ENCODE results near the gene VWCE. TPM values are rescaled to one million over a fixed set of nuclear protein-coding genes. Genes with fewer than 3 reads are reported as not detected.

Gene VWCE
- total RNA-seq, 1 donor from 2014 or later = 10.9 TPM

- Mint-ChIP-seq H3K36me3 (ENCODE audit: low read depth) (peaks cover 13% of the 10 kb centered on the region), H3K27ac (no peak overlapping the region), H3K9me3 (no peaks in the 10 kb centered on the region), H3K4me1 (ENCODE audit: low read depth) (peaks cover 10% of the 10 kb centered on the region), H3K4me3 (peak overlapping the region; percentile 48), H3K27me3 (ENCODE audit: insufficient read depth) (peaks cover 16% of the 10 kb centered on the region)
- intact Hi-C loops (cut with micrococcal nuclease) = no loop called here
- no peak for DNase-seq (ENCODE audit: low spot score)
Observed at GRCh38 chr11:61292356-61292755, 2.8 kb downstream of the VWCE start.

GRCh38 chr11:61290905-61291690, 4.0 kb downstream of the VWCE start:
- intact Hi-C loops (cut with micrococcal nuclease) = no loop called here
- no peaks in the 10 kb centered on the region for H3K9me3 Mint-ChIP-seq
- peaks cover 14% of the 10 kb centered on the region for H3K27me3 Mint-ChIP-seq (ENCODE audit: insufficient read depth)
- H3K4me1 Mint-ChIP-seq (ENCODE audit: low read depth) = peaks cover 4% of the 10 kb centered on the region
- no peak for DNase-seq (ENCODE audit: low spot score)
- H3K4me3 Mint-ChIP-seq = no peak overlapping the region
- peaks cover 7% of the 10 kb centered on the region for H3K36me3 Mint-ChIP-seq (ENCODE audit: low read depth)
- no peak overlapping the region for H3K27ac Mint-ChIP-seq

- Mint-ChIP-seq H3K27ac (no peak overlapping the region), H3K4me1 (ENCODE audit: low read depth) (no peaks in the 10 kb centered on the region), H3K4me3 (no peak overlapping the region), H3K36me3 (ENCODE audit: low read depth) (no peaks in the 10 kb centered on the region), H3K9me3 (no peaks in the 10 kb centered on the region), H3K27me3 (ENCODE audit: insufficient read depth) (peaks cover 3% of the 10 kb centered on the region)
- intact Hi-C loops (cut with micrococcal nuclease) = no loop called here
- DNase-seq (ENCODE audit: low spot score) = no peak
Observed at GRCh38 chr11:61287338-61287977, 7.7 kb downstream of the VWCE start.

- DNase-seq (ENCODE audit: low spot score) = no peak
- no peak overlapping the region for H3K27ac Mint-ChIP-seq
- no peak overlapping the region for H3K4me3 Mint-ChIP-seq
- H3K36me3 Mint-ChIP-seq (ENCODE audit: low read depth) = no peaks in the 10 kb centered on the region
- no peaks in the 10 kb centered on the region for H3K9me3 Mint-ChIP-seq
- peaks cover 1% of the 10 kb centered on the region for H3K27me3 Mint-ChIP-seq (ENCODE audit: insufficient read depth)
- intact Hi-C loops (cut with micrococcal nuclease) = no loop called here
- H3K4me1 Mint-ChIP-seq (ENCODE audit: low read depth) = no peaks in the 10 kb centered on the region
Observed at GRCh38 chr11:61283613-61284012, 11.5 kb downstream of the VWCE start.

GRCh38 chr11:61281581-61282250, 13.4 kb downstream of the VWCE start:
- H3K4me3 Mint-ChIP-seq = no peak overlapping the region
- no peak for DNase-seq (ENCODE audit: low spot score)

GRCh38 chr11:61280883-61281580, 14.1 kb downstream of the VWCE start:
- intact Hi-C loops (cut with micrococcal nuclease) = no loop called here
- H3K27me3 Mint-ChIP-seq (ENCODE audit: insufficient read depth) = peaks cover 1% of the 10 kb centered on the region

More at GRCh38 chr11:61281581-61282250, 13.4 kb downstream of the VWCE start:
- intact Hi-C loops (cut with micrococcal nuclease) = no loop called here
- Mint-ChIP-seq H3K27ac (no peak overlapping the region), H3K27me3 (ENCODE audit: insufficient read depth) (peaks cover 1% of the 10 kb centered on the region), H3K36me3 (ENCODE audit: low read depth) (no peaks in the 10 kb centered on the region), H3K9me3 (no peaks in the 10 kb centered on the region), H3K4me1 (ENCODE audit: low read depth) (peaks cover 4% of the 10 kb centered on the region)

GRCh38 chr11:61279934-61280659, 15.0 kb downstream of the VWCE start:
- H3K4me1 Mint-ChIP-seq (ENCODE audit: low read depth) = peaks cover 4% of the 10 kb centered on the region
- DNase-seq (ENCODE audit: low spot score) = no peak
- no peak overlapping the region for H3K4me3 Mint-ChIP-seq
- intact Hi-C loops (cut with micrococcal nuclease) = no loop called here
- peaks cover 1% of the 10 kb centered on the region for H3K27me3 Mint-ChIP-seq (ENCODE audit: insufficient read depth)
- H3K36me3 Mint-ChIP-seq (ENCODE audit: low read depth) = no peaks in the 10 kb centered on the region
- no peaks in the 10 kb centered on the region for H3K9me3 Mint-ChIP-seq
- no peak overlapping the region for H3K27ac Mint-ChIP-seq

More at GRCh38 chr11:61280883-61281580, 14.1 kb downstream of the VWCE start:
- Mint-ChIP-seq H3K4me3 (no peak overlapping the region), H3K36me3 (ENCODE audit: low read depth) (no peaks in the 10 kb centered on the region), H3K27ac (no peak overlapping the region), H3K4me1 (ENCODE audit: low read depth) (peaks cover 4% of the 10 kb centered on the region), H3K9me3 (no peaks in the 10 kb centered on the region)
- no peak for DNase-seq (ENCODE audit: low spot score)

- intact Hi-C loops (cut with micrococcal nuclease) = no loop called here
- H3K36me3 Mint-ChIP-seq (ENCODE audit: low read depth) = no peaks in the 10 kb centered on the region
- no peak for DNase-seq (ENCODE audit: low spot score)
- H3K27ac Mint-ChIP-seq = no peak overlapping the region
- no peak overlapping the region for H3K4me3 Mint-ChIP-seq
- peaks cover 4% of the 10 kb centered on the region for H3K4me1 Mint-ChIP-seq (ENCODE audit: low read depth)
- H3K9me3 Mint-ChIP-seq = no peaks in the 10 kb centered on the region
- peaks cover 1% of the 10 kb centered on the region for H3K27me3 Mint-ChIP-seq (ENCODE audit: insufficient read depth)
Observed at GRCh38 chr11:61278001-61278470, 17.1 kb downstream of the VWCE start.

GRCh38 chr11:61277186-61278000, 17.7 kb downstream of the VWCE start:
- H3K27ac Mint-ChIP-seq = no peak overlapping the region
- H3K9me3 Mint-ChIP-seq = no peaks in the 10 kb centered on the region
- intact Hi-C loops (cut with micrococcal nuclease) = no loop called here
- H3K4me3 Mint-ChIP-seq = no peak overlapping the region
- H3K27me3 Mint-ChIP-seq (ENCODE audit: insufficient read depth) = peaks cover 1% of the 10 kb centered on the region
- peaks cover 4% of the 10 kb centered on the region for H3K4me1 Mint-ChIP-seq (ENCODE audit: low read depth)
- DNase-seq (ENCODE audit: low spot score) = no peak
- H3K36me3 Mint-ChIP-seq (ENCODE audit: low read depth) = no peaks in the 10 kb centered on the region

- peaks cover 11% of the 10 kb centered on the region for H3K4me1 Mint-ChIP-seq (ENCODE audit: low read depth)
- intact Hi-C loops (cut with micrococcal nuclease) = no loop called here
- no peak overlapping the region for H3K4me3 Mint-ChIP-seq
- H3K27ac Mint-ChIP-seq = no peak overlapping the region
- no peaks in the 10 kb centered on the region for H3K36me3 Mint-ChIP-seq (ENCODE audit: low read depth)
- no peak for DNase-seq (ENCODE audit: low spot score)
- H3K9me3 Mint-ChIP-seq = no peaks in the 10 kb centered on the region
- H3K27me3 Mint-ChIP-seq (ENCODE audit: insufficient read depth) = peaks cover 1% of the 10 kb centered on the region
Observed at GRCh38 chr11:61275191-61275590, 19.9 kb downstream of the VWCE start.

GRCh38 chr11:61274084-61274483, 21.0 kb downstream of the VWCE start:
- Mint-ChIP-seq H3K27me3 (ENCODE audit: insufficient read depth) (no peaks in the 10 kb centered on the region), H3K4me3 (no peak overlapping the region), H3K27ac (no peak overlapping the region), H3K36me3 (ENCODE audit: low read depth) (no peaks in the 10 kb centered on the region), H3K9me3 (no peaks in the 10 kb centered on the region), H3K4me1 (ENCODE audit: low read depth) (peaks cover 12% of the 10 kb centered on the region)
- intact Hi-C loops (cut with micrococcal nuclease) = loop anchor here (5.0 kb wide), 1 partner anchor 212 kb away; no protein-coding TSS in a partner anchor
- no peak for DNase-seq (ENCODE audit: low spot score)

All from activated T-helper 1 cell treated with anti-CD3 and anti-CD28 coated beads, Interleukin-12 subunit alpha, Interleukin-12 subunit beta, Interleukin-2, Interleukin-4 antibody, amounts not matched to agents 30 ng/mL and 10 ng/mL and 1 ng/mL, durations not matched to agents 14 hours and 24 hours and 36 hours (primary cell).